ENCODE data around the gene SLIT1. TPM values are rescaled to one million over a fixed set of nuclear protein-coding genes. Genes with fewer than 3 reads are reported as not detected.

SLIT1 gene
- 0.27 to 0.40 TPM (median 0.40 TPM) in 3 replicates for total RNA-seq

DNA sequence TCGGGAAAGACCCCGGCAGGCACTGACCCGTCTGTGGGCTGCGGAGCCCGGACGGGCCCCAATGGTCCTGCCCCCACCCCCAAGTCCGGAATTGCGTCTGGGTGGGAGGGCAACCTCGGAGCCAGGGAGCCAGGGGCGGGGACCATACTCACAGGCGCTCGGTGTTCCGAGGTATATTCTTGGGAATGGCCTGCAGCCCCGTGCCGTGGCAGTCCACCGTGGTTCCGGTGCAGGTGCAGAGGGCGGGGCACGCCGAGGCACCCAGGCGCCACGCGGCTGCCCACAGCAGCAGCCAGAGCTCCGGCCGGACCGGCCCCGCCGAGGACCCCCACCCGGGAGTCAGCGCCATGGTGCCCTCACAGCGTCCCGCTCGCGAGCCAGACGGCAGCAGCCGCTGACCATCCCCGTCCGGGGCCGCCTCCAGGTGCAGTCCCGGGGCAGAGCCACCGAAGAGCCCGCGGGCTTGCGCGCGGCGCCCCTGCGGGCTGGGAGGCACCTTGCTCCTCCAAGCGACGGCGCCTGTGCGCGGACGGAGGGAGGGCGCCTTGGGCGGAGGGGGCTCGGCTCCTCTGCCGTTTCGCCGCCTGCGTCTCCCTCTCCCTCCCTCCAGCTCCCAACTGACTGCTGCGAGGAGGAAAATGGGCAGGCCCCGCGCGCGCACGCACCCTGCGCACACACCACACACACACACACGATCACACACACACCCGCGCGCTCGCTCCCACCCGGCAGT is at the start of gene SLIT1:
Gene SLIT1, minus strand, starts transcription at position 634 of the 733 bp plus-strand sequence. Its CDS starts 285 bp downstream, at position 349.
- Mint-ChIP-seq H3K27me3 (ENCODE audit: low read depth) (peaks cover 94% of the 10 kb centered on the region), H3K36me3 (no peaks in the 10 kb centered on the region), H3K9me3 (no peaks in the 10 kb centered on the region), H3K27ac (no peak within 1 kb of the TSS), H3K4me3 (peak within 1 kb of the TSS; percentile 70), H3K4me1 (peaks cover 12% of the 10 kb centered on the region)
- peak in 1 of 2 experiments; percentile 59 for DNase-seq (ENCODE audit: low spot score in 2 of 2, unreplicated experiment in 2 of 2)
- TF ChIP-seq, protein P1, sequence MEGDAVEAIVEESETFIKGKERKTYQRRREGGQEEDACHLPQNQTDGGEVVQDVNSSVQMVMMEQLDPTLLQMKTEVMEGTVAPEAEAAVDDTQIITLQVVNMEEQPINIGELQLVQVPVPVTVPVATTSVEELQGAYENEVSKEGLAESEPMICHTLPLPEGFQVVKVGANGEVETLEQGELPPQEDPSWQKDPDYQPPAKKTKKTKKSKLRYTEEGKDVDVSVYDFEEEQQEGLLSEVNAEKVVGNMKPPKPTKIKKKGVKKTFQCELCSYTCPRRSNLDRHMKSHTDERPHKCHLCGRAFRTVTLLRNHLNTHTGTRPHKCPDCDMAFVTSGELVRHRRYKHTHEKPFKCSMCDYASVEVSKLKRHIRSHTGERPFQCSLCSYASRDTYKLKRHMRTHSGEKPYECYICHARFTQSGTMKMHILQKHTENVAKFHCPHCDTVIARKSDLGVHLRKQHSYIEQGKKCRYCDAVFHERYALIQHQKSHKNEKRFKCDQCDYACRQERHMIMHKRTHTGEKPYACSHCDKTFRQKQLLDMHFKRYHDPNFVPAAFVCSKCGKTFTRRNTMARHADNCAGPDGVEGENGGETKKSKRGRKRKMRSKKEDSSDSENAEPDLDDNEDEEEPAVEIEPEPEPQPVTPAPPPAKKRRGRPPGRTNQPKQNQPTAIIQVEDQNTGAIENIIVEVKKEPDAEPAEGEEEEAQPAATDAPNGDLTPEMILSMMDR (IDR thresholded peaks at IDR 0.05; ENCODE audit: unreplicated experiment) = no peak

DNA sequence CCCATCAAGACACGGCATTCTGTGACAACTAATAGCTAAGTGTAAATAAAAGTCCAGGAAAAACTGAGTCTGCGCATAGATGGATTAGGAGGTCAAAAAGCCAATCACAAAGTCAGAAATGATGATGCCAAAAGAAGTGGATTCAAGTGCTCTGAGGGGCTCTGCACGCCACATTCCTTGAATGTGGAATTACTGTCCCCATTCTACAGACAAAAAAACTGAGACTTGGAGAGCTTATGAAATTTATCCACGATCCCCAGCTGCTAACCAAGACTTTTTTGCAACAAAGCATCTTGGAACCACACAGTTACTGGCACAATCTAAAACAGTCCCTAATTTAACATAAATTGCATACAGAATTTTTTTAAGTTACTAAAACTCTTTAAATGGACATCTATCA is 49.6 kb upstream of the SLIT1 start:
- H3K36me3 Mint-ChIP-seq = peaks cover 6% of the 10 kb centered on the region
- no peak overlapping the region for H3K4me3 Mint-ChIP-seq
- no peak overlapping the region for H3K27ac Mint-ChIP-seq
- TF ChIP-seq, protein P1 (IDR thresholded peaks at IDR 0.05; ENCODE audit: unreplicated experiment) = no peak
- DNase-seq (ENCODE audit: low spot score in 2 of 2, unreplicated experiment in 2 of 2) = no peak
- H3K27me3 Mint-ChIP-seq (ENCODE audit: low read depth) = no peaks in the 10 kb centered on the region
- no peaks in the 10 kb centered on the region for H3K9me3 Mint-ChIP-seq
- no peaks in the 10 kb centered on the region for H3K4me1 Mint-ChIP-seq

DNA sequence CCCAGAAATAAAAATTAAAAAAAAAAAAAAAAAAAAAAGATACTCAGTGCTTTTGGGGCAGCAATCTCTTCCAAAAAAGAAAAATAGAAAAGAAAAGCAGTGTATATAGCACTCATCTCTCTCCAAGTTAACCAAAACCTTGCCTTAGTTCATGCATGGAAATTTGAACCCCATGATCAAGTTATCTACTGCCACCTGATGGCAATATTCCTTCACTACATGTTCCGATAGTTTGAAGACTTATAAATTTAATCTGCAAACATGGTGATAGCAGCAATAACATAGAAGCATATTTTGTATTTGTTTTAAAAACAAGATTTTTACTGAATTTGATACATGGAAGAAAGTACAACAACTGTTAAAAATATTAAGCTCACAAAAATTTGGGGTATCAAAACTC is 48.6 kb upstream of the SLIT1 start:
- Mint-ChIP-seq H3K4me3 (no peak overlapping the region), H3K9me3 (no peaks in the 10 kb centered on the region), H3K4me1 (no peaks in the 10 kb centered on the region), H3K36me3 (peaks cover 11% of the 10 kb centered on the region), H3K27me3 (ENCODE audit: low read depth) (no peaks in the 10 kb centered on the region), H3K27ac (no peak overlapping the region)
- TF ChIP-seq, protein P1 (IDR thresholded peaks at IDR 0.05; ENCODE audit: unreplicated experiment) = peak; percentile 60
- no peak for DNase-seq (ENCODE audit: low spot score in 2 of 2, unreplicated experiment in 2 of 2)

DNA sequence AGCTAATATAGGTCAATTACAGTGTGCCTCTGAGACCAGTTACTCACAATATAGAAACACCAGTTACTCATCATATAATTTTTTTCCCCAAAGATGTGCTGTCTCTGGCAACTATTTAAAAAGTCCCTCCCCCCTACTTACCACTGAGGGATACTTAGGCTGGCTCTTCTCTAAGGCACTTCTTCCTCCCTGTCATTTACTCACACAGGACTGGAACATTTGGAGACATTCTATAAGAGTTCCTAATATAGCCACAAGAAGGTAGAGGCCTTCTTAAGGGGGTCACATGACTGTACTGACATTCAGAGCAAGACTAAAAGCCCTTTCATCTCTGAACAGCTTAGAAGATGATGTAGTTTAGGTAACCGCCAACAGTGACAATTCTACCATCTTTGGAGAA is 44.4 kb upstream of the SLIT1 start:
- Mint-ChIP-seq H3K36me3 (peaks cover 20% of the 10 kb centered on the region), H3K4me1 (no peaks in the 10 kb centered on the region), H3K27me3 (ENCODE audit: low read depth) (no peaks in the 10 kb centered on the region), H3K4me3 (no peak overlapping the region), H3K9me3 (no peaks in the 10 kb centered on the region), H3K27ac (no peak overlapping the region)
- TF ChIP-seq, protein P1 (IDR thresholded peaks at IDR 0.05; ENCODE audit: unreplicated experiment) = no peak
- no peak for DNase-seq (ENCODE audit: low spot score in 2 of 2, unreplicated experiment in 2 of 2)

DNA sequence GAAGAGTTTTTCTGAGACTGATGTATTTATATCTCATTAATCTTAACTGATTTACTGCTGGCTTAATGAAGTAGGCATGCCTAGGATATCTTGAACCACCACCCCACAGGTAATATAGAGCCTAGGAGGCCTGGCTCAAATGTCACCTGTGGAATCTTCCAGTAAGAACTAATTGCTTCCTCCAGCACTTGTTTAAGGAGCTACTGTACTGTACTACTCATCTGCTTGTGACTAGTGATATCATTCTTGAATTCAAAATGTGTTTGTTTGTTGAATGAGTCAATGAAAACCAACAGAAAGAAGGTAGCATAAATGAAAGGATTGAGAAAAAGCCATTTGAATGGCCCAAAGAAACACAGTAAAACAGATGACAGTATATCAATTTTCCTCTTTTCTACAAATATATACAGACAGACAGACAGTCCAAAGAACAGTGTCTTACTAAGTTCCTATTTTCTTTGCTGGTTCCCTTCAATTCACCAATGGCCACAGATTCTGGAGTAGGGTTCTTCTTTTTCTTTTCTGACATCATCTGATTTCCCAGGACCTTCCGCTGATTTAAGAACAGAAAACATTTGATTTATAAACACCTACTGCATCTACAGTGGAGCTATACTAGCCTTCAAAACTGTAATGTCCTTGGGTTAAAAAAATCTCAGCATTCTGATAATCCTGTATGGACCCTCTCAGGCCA is 43.7 kb upstream of the SLIT1 start:
- H3K4me1 Mint-ChIP-seq = no peaks in the 10 kb centered on the region
- no peak for DNase-seq (ENCODE audit: low spot score in 2 of 2, unreplicated experiment in 2 of 2)
- no peak overlapping the region for H3K27ac Mint-ChIP-seq
- TF ChIP-seq, protein P1 (IDR thresholded peaks at IDR 0.05; ENCODE audit: unreplicated experiment) = no peak
- peaks cover 20% of the 10 kb centered on the region for H3K36me3 Mint-ChIP-seq
- H3K4me3 Mint-ChIP-seq = no peak overlapping the region
- H3K27me3 Mint-ChIP-seq (ENCODE audit: low read depth) = no peaks in the 10 kb centered on the region
- no peaks in the 10 kb centered on the region for H3K9me3 Mint-ChIP-seq

Data from mesothelial cell of epicardium (in vitro differentiated cells).